Peyer's patch (tissue), 4 donors: ENCODE measurements around the gene KLHL41. TPM values are rescaled to one million over a fixed set of nuclear protein-coding genes. Genes with fewer than 3 reads are reported as not detected.
A peak's percentile ranks its signal among the peaks of the same experiment; 100 is the strongest.
"Not testable (repeated sequence)": the region's sequence is repeated elsewhere in the genome, so short reads cannot be mapped to it uniquely, and the experiment has no call there.

Source experiments
- DNase-seq, 3 donors: peaks; one replicate each; pipeline ENCODE4 v3.0.0-alpha.2; 2017 to 2019
- H3K27ac ChIP-seq, 4 donors: fragments of 200-600 bp; sonication (generic); one replicate each; pipeline ENCODE4 v1.5.1; 2016 to 2019
- H3K27me3 ChIP-seq, 2 donors: fragments of 200-600 bp; sonication (generic); one replicate each; pipeline ENCODE4 v1.5.1; 2019
- H3K36me3 ChIP-seq, 3 donors: fragments of 200-600 bp; sonication (generic); one replicate each; pipeline ENCODE4 v1.5.1; 2016 to 2019
- H3K4me1 ChIP-seq, 4 donors: fragments of 200-600 bp; sonication (generic); one replicate each; pipeline ENCODE4 v1.5.1; 2016 to 2019
- H3K4me3 ChIP-seq, 4 donors: fragments of 200-600 bp; sonication (generic); 1 replicate in 3 of 4; 2 replicates in 1 of 4; pipeline ENCODE4 v1.5.1; 2016 to 2019; ENCODE audit warnings: mild to moderate bottlenecking in 1 of 4
- H3K9me3 ChIP-seq, 4 donors: fragments of 200-600 bp; sonication (generic); one replicate each; pipeline ENCODE4 v1.5.1; 2016 to 2019; ENCODE audit warnings: mild to moderate bottlenecking in 1 of 4
- POLR2A ChIP-seq, 2 donors: fragments of 450-650 bp; IDR thresholded peaks; one replicate each; pipeline ENCODE4 v1.5.1; 2017; ENCODE audit warnings: antibody characterized with exemption in 2 of 2, mild to moderate bottlenecking in 2 of 2, moderate library complexity in 2 of 2
- total RNA-seq, 4 donors: library from RNA; depleted of rRNA; stranded (reverse); fragments of >200 nt; gene quantifications; one replicate each; pipeline ENCODE4 v1.1.0, GENCODE V29; 2016
- TF ChIP-seq, protein P1 (sequence below), 6 experiments: fragments of 450-650 bp in 4 of 6; fragments of 200-600 bp in 2 of 6; sonication (generic) in 1 of 6; IDR thresholded peaks; one replicate each; pipeline ENCODE4 v1.5.1; 2017 to 2019; ENCODE audit warnings: antibody characterized with exemption in 6 of 6, mild to moderate bottlenecking in 3 of 6, moderate library complexity in 1 of 6

KLHL41 gene
- total RNA-seq, 4 donors from 2014 or later = 0.67 TPM; not detected in 3

GRCh38 chr2:169573160-169573973, 63.9 kb downstream of the KLHL41 start, which contains the start of gene FASTKD1:
Gene FASTKD1 (minus strand): TSS chr2:169573865. CDS start chr2:169572029, 1,836 bp downstream.
- DNase-seq = peak; percentile 88 to 96 (median 94)
- H3K9me3 ChIP-seq = no peaks in the 10 kb centered on the region
- TF ChIP-seq, protein P1, sequence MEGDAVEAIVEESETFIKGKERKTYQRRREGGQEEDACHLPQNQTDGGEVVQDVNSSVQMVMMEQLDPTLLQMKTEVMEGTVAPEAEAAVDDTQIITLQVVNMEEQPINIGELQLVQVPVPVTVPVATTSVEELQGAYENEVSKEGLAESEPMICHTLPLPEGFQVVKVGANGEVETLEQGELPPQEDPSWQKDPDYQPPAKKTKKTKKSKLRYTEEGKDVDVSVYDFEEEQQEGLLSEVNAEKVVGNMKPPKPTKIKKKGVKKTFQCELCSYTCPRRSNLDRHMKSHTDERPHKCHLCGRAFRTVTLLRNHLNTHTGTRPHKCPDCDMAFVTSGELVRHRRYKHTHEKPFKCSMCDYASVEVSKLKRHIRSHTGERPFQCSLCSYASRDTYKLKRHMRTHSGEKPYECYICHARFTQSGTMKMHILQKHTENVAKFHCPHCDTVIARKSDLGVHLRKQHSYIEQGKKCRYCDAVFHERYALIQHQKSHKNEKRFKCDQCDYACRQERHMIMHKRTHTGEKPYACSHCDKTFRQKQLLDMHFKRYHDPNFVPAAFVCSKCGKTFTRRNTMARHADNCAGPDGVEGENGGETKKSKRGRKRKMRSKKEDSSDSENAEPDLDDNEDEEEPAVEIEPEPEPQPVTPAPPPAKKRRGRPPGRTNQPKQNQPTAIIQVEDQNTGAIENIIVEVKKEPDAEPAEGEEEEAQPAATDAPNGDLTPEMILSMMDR (IDR thresholded peaks at IDR 0.05) = no peak
- TF ChIP-seq POLR2A (IDR thresholded peaks at IDR 0.05) = peak; percentile 40 to 57
- no peaks in the 10 kb centered on the region for H3K27me3 ChIP-seq
- no peaks in the 10 kb centered on the region for H3K36me3 ChIP-seq
- H3K4me1 ChIP-seq = peaks cover 0 to 4% (median 0%) of the 10 kb centered on the region in 4 donors
- H3K4me3 ChIP-seq = peak within 1 kb of the TSS; percentile 55 to 78 (median 74)
- peak within 1 kb of the TSS; percentile 67 to 82 (median 74) for H3K27ac ChIP-seq

GRCh38 chr2:169573974-169574299, 64.4 kb downstream of the KLHL41 start:
- H3K4me3 ChIP-seq = peak overlapping the region; percentile 55 to 78 (median 74)
- TF ChIP-seq, protein P1 (IDR thresholded peaks at IDR 0.05) = no peak
- TF ChIP-seq POLR2A (IDR thresholded peaks at IDR 0.05) = no peak
- no peaks in the 10 kb centered on the region for H3K36me3 ChIP-seq
- peak overlapping the region in 1 of 4 donors; percentile 82 for H3K27ac ChIP-seq
- no peak for DNase-seq
- peaks cover 0 to 4% (median 0%) of the 10 kb centered on the region in 4 donors for H3K4me1 ChIP-seq
- no peaks in the 10 kb centered on the region for H3K27me3 ChIP-seq
- H3K9me3 ChIP-seq = no peaks in the 10 kb centered on the region

GRCh38 chr2:169574539-169574938, 65.0 kb downstream of the KLHL41 start:
- H3K36me3 ChIP-seq, H3K4me3 ChIP-seq, H3K27me3 ChIP-seq, H3K27ac ChIP-seq, H3K9me3 ChIP-seq, H3K4me1 ChIP-seq, DNase-seq: not testable (repeated sequence)

- DNase-seq = not testable (repeated sequence)
These were observed 65.8 kb downstream of the KLHL41 start for GRCh38 chr2:169575264-169575663.

More at GRCh38 chr2:169575264-169575663, 65.8 kb downstream of the KLHL41 start:
- not testable (repeated sequence) for H3K27ac ChIP-seq, H3K9me3 ChIP-seq, H3K27me3 ChIP-seq, H3K36me3 ChIP-seq, H3K4me3 ChIP-seq, H3K4me1 ChIP-seq

Other genes with a start within 250 kb of the KLHL41 start
- gene LRP2, start 147.2 kb upstream of the KLHL41 start, total RNA-seq = not detected
- gene BBS5, start 30.2 kb upstream of the KLHL41 start, total RNA-seq = 1 to 10 TPM in 3 of 4 donors, not detected in 1; 3.9 to 8.3 (median 4.6) TPM
- 10 to 100 TPM; 33.8 to 78.8 (median 58.1) TPM for gene FASTKD1, start 64.2 kb downstream of the KLHL41 start, total RNA-seq
- 10 to 100 TPM; 19.6 to 51.2 (median 28.8) TPM for gene PPIG, start 74.6 kb downstream of the KLHL41 start, total RNA-seq
- not detected for gene CFAP210, start 184.7 kb downstream of the KLHL41 start, total RNA-seq
- gene PHOSPHO2, start 184.8 kb downstream of the KLHL41 start, total RNA-seq = 1 to 10 TPM; 5.4 to 9.9 (median 6.9) TPM
- gene KLHL23, start 224.1 kb downstream of the KLHL41 start, total RNA-seq = 10 to 100 TPM; 10.6 to 43.7 (median 17.2) TPM